ENCODE results near the gene KLF6. TPM values are rescaled to one million over a fixed set of nuclear protein-coding genes. Genes with fewer than 3 reads are reported as not detected.

Gene KLF6
- total RNA-seq, 1 donor from 2014 or later = 330 TPM

DNA sequence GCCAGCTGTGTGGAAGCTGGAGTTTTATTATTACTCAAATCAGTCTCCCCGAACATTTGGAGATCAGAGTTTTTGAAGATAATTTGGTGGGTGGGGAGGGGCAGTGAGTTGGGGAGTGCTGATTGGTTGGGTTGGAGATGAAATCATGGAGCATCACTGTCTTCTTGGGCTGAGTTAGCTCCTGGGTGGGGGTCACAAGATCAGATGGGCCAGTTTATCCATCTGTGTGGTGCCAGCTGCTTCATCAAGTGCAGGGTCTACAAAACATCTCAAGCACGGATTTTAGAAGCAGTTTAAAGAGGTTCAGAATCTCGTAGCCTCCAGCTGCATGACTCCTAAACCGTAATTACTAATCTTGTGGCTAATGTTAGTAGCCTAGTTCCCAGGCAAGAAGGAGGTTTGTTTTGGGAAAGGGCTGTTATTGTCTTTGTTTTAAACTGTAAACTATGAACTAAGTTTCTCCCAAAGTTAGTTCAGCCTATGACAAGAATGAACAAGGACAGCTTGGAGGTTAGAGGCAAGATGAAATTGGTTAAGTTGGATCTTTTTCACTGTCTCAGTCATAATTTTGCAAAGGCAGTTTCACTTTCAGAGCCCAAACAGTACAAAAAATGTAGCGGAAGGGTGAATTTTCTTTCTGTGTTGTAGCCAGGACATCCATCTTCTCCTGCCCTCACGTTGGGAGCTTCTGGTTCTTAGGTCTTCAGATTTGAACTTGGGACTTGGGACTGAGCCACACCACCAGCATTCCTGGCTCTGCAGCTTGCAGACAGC lies 43.1 kb downstream of the KLF6 start:
- H3K9me3 Mint-ChIP-seq (ENCODE audit: low read depth) = no peaks in the 10 kb centered on the region
- no peak overlapping the region for H3K27ac Mint-ChIP-seq (ENCODE audit: unreplicated experiment)
- TF ChIP-seq, protein P1, sequence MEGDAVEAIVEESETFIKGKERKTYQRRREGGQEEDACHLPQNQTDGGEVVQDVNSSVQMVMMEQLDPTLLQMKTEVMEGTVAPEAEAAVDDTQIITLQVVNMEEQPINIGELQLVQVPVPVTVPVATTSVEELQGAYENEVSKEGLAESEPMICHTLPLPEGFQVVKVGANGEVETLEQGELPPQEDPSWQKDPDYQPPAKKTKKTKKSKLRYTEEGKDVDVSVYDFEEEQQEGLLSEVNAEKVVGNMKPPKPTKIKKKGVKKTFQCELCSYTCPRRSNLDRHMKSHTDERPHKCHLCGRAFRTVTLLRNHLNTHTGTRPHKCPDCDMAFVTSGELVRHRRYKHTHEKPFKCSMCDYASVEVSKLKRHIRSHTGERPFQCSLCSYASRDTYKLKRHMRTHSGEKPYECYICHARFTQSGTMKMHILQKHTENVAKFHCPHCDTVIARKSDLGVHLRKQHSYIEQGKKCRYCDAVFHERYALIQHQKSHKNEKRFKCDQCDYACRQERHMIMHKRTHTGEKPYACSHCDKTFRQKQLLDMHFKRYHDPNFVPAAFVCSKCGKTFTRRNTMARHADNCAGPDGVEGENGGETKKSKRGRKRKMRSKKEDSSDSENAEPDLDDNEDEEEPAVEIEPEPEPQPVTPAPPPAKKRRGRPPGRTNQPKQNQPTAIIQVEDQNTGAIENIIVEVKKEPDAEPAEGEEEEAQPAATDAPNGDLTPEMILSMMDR (IDR thresholded peaks at IDR 0.05) = no peak
- no peak for DNase-seq (ENCODE audit: low spot score)
- H3K4me3 Mint-ChIP-seq (ENCODE audit: unreplicated experiment) = no peak overlapping the region
- H3K27me3 Mint-ChIP-seq (ENCODE audit: low read depth) = no peaks in the 10 kb centered on the region
- H3K4me1 Mint-ChIP-seq (ENCODE audit: low read depth) = peaks cover 4% of the 10 kb centered on the region
- H3K36me3 Mint-ChIP-seq (ENCODE audit: low read depth) = no peaks in the 10 kb centered on the region

DNA sequence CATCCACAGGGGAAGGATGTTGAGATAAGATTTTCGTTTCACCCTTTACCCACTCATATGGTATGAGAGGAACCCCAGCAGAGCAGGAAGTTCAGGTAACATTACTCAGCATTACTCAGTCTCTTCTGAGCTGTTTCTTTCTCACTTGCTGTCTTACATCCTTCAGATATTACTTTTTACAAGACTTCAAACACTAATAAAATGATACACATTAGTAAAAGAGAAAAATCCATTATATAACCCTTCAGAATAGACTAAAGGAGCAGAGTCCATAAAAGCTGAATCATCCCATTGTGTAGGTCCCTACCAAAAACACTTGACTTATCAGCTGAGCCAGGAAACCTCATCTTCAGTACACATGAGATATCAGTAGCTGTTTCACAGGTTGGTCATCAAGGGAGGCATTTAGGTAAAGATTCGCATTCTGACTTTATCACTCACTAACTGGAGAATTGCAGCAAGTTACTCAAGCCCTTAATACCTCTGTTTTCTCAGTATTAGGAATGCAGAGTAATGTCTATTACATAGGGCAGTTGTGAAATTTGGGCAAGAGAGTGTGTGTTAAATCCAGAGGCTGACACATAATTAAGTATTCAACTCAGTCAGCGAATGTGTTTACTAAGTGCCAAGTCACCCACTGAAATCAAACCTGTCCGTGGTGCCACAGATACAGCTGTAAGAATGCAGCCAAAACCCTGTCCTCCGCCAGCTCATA lies 44.7 kb downstream of the KLF6 start:
- TF ChIP-seq, protein P1 (IDR thresholded peaks at IDR 0.05) = no peak
- no peak overlapping the region for H3K27ac Mint-ChIP-seq (ENCODE audit: unreplicated experiment)
- no peaks in the 10 kb centered on the region for H3K27me3 Mint-ChIP-seq (ENCODE audit: low read depth)
- H3K9me3 Mint-ChIP-seq (ENCODE audit: low read depth) = no peaks in the 10 kb centered on the region
- H3K36me3 Mint-ChIP-seq (ENCODE audit: low read depth) = no peaks in the 10 kb centered on the region
- peaks cover 4% of the 10 kb centered on the region for H3K4me1 Mint-ChIP-seq (ENCODE audit: low read depth)
- H3K4me3 Mint-ChIP-seq (ENCODE audit: unreplicated experiment) = no peak overlapping the region
- no peak for DNase-seq (ENCODE audit: low spot score)

DNA sequence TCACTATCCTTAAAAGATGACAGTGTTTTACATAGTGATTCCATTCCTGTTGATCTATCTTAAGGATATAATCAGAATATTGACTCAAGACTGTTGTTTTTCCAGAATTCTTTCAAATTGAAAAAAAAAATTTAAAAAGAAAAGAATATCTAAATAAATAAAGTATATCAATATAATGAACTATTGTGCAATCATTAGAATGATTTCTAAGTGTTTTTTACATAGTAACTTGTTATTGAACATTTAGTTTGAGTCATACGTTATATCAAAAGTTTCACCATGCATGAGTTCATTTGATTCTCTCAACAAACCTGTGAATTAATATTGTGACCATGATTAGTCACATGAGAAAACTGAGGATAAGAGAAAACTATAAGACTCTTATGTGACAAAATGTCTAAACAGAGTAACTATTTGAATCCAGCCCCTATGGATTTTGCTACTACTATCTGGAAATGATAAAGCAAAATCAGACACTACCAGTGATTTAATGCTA lies 46.1 kb downstream of the KLF6 start:
- H3K27ac Mint-ChIP-seq (ENCODE audit: unreplicated experiment) = no peak overlapping the region
- H3K4me3 Mint-ChIP-seq (ENCODE audit: unreplicated experiment) = no peak overlapping the region
- no peaks in the 10 kb centered on the region for H3K27me3 Mint-ChIP-seq (ENCODE audit: low read depth)
- peaks cover 4% of the 10 kb centered on the region for H3K4me1 Mint-ChIP-seq (ENCODE audit: low read depth)
- TF ChIP-seq, protein P1 (IDR thresholded peaks at IDR 0.05) = no peak
- no peak for DNase-seq (ENCODE audit: low spot score)
- H3K36me3 Mint-ChIP-seq (ENCODE audit: low read depth) = no peaks in the 10 kb centered on the region
- H3K9me3 Mint-ChIP-seq (ENCODE audit: low read depth) = no peaks in the 10 kb centered on the region

DNA sequence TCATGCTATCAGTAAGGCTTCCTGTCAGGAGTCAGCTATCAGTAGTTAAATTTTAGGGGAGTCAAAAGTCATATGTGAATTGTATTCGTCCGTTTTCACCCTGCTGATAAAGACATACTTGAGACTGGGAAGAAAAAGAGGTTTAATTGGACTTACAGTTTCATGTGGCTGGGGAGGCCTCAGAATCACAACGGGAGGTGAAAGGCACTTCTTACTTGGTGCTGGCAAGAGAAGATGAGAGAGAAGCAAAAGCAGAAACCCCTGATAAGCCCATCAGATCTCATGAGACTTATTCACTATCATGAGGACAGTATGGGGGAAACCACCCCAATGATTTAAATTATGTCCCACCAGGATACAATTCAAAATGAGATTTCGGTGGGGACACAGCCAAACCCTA lies 47.1 kb downstream of the KLF6 start:
- Mint-ChIP-seq H3K4me1 (ENCODE audit: low read depth) (peaks cover 4% of the 10 kb centered on the region), H3K4me3 (ENCODE audit: unreplicated experiment) (no peak overlapping the region), H3K36me3 (ENCODE audit: low read depth) (no peaks in the 10 kb centered on the region), H3K27me3 (ENCODE audit: low read depth) (no peaks in the 10 kb centered on the region), H3K27ac (ENCODE audit: unreplicated experiment) (no peak overlapping the region), H3K9me3 (ENCODE audit: low read depth) (no peaks in the 10 kb centered on the region)
- no peak for DNase-seq (ENCODE audit: low spot score)
- TF ChIP-seq, protein P1 (IDR thresholded peaks at IDR 0.05) = no peak

DNA sequence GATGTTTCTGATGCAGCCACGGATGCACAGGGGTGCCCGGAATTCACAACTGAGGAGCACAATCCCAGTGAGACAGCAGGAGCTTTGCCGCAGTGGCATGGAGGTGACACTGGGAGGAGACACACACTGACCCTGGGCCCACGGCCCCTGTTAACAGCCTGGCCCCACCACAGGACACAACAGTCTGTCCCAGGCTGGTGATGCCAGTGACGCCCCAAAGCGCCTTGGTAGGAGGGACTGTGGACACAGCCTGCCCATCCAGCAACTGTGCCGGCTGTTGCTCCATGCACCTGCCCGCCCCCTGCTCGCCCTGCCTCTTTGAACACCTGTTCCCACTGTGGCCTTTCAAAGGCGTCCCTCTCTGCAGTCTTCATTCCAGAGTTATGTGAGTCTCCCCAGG lies 49.8 kb downstream of the KLF6 start:
- DNase-seq (ENCODE audit: low spot score) = no peak
- Mint-ChIP-seq H3K36me3 (ENCODE audit: low read depth) (no peaks in the 10 kb centered on the region), H3K27ac (ENCODE audit: unreplicated experiment) (no peak overlapping the region), H3K4me3 (ENCODE audit: unreplicated experiment) (no peak overlapping the region), H3K4me1 (ENCODE audit: low read depth) (peaks cover 3% of the 10 kb centered on the region), H3K27me3 (ENCODE audit: low read depth) (no peaks in the 10 kb centered on the region), H3K9me3 (ENCODE audit: low read depth) (peaks cover 4% of the 10 kb centered on the region)
- TF ChIP-seq, protein P1 (IDR thresholded peaks at IDR 0.05) = no peak
